Mesenchymal stem cell (in vitro differentiated cells and primary cell): ENCODE data around the gene SLC29A2.

Experiments used
- DNase-seq: peaks from one replicate; pipeline ENCODE4 v3.0.0-alpha.2; 2013
- H2AFZ ChIP-seq: one replicate; pipeline ENCODE4 v1.6.1; 2013; ENCODE audit warnings: low read depth, mild to moderate bottlenecking, control low read depth, inconsistent platforms, low read length, moderate library complexity
- H2AK5ac ChIP-seq: 2 replicates; pipeline ENCODE4 v1.6.1; 2013; ENCODE audit warnings: low read length, moderate library complexity, mild to moderate bottlenecking, inconsistent platforms; ENCODE audit not compliant: severe bottlenecking
- H2BK120ac ChIP-seq: one replicate; pipeline ENCODE4 v1.6.1; 2013; ENCODE audit warnings: low read depth, mild to moderate bottlenecking, inconsistent platforms, low read length, moderate library complexity
- H2BK12ac ChIP-seq, 2 experiments: one replicate each; pipeline ENCODE4 v1.6.1; 2013; ENCODE audit warnings: inconsistent platforms in 2 of 2, low read length in 2 of 2, mild to moderate bottlenecking in 2 of 2, moderate library complexity in 2 of 2, control low read depth in 1 of 2
- H2BK15ac ChIP-seq: one replicate; pipeline ENCODE4 v1.6.1; 2013; ENCODE audit warnings: mild to moderate bottlenecking, low read depth, inconsistent platforms; ENCODE audit not compliant: poor library complexity, severe bottlenecking
- H2BK5ac ChIP-seq: 2 replicates; pipeline ENCODE4 v1.6.1; 2013; ENCODE audit warnings: low read depth, mild to moderate bottlenecking, low read length, control low read depth, inconsistent platforms; ENCODE audit not compliant: poor library complexity, severe bottlenecking
- H3K14ac ChIP-seq, 2 experiments: one replicate each; pipeline ENCODE4 v1.6.1; 2013; ENCODE audit warnings: inconsistent platforms in 2 of 2, low read length in 2 of 2, control low read depth in 1 of 2, mild to moderate bottlenecking in 1 of 2, moderate library complexity in 1 of 2
- H3K18ac ChIP-seq, 2 experiments: one replicate each; pipeline ENCODE4 v1.6.1; 2013; ENCODE audit warnings: inconsistent platforms in 2 of 2, low read length in 2 of 2, control low read depth in 1 of 2, low read depth in 1 of 2, mild to moderate bottlenecking in 1 of 2
- H3K23ac ChIP-seq, 2 experiments: one replicate each; pipeline ENCODE4 v1.6.1; 2013; ENCODE audit warnings: inconsistent platforms in 2 of 2, low read length in 2 of 2, mild to moderate bottlenecking in 2 of 2, moderate library complexity in 2 of 2, control low read depth in 1 of 2
- H3K27ac ChIP-seq: 2 replicates; pipeline ENCODE4 v1.5.1; 2013; ENCODE audit warnings: mild to moderate bottlenecking, moderate library complexity, low read length, control low read depth, inconsistent platforms; ENCODE audit not compliant: poor library complexity, severe bottlenecking
- H3K27me3 ChIP-seq, 2 experiments: 2 replicates each; pipeline versions ENCODE4 v1.6.1 to v1.7.0; 2013; ENCODE audit warnings: low read length in 2 of 2, mild to moderate bottlenecking in 2 of 2, moderate library complexity in 2 of 2, control low read depth in 1 of 2, inconsistent platforms in 1 of 2; ENCODE audit not compliant: control insufficient read depth in 1 of 2, insufficient read depth in 1 of 2
- H3K36me3 ChIP-seq, 2 experiments: 2 replicates each; pipeline versions ENCODE4 v1.6.1 to v1.7.0; 2013; ENCODE audit warnings: low read length in 2 of 2, control low read depth in 1 of 2, inconsistent platforms in 1 of 2, low read depth in 1 of 2, mild to moderate bottlenecking in 1 of 2; ENCODE audit not compliant: insufficient read depth in 2 of 2, control insufficient read depth in 1 of 2
- H3K4ac ChIP-seq, 2 experiments: one replicate each; pipeline ENCODE4 v1.6.1; 2013; ENCODE audit warnings: inconsistent platforms in 2 of 2, low read length in 2 of 2, mild to moderate bottlenecking in 2 of 2, moderate library complexity in 2 of 2, control low read depth in 1 of 2, low read depth in 1 of 2
- H3K4me1 ChIP-seq: 2 replicates; pipeline ENCODE4 v1.6.1; 2013; ENCODE audit warnings: low read depth, low read length, control low read depth; ENCODE audit not compliant: control insufficient read depth, insufficient read depth
- H3K4me2 ChIP-seq: 2 replicates; pipeline ENCODE4 v1.6.1; 2013; ENCODE audit warnings: low read length, mild to moderate bottlenecking, inconsistent platforms; ENCODE audit not compliant: poor library complexity, severe bottlenecking
- H3K4me3 ChIP-seq, 2 experiments: 2 replicates each; pipeline versions ENCODE4 v1.5.1 to v1.7.0; 2013; ENCODE audit warnings: low read length in 2 of 2, mild to moderate bottlenecking in 2 of 2, control low read depth in 1 of 2, low read depth in 1 of 2; ENCODE audit not compliant: insufficient read depth in 1 of 2
- H3K79me1 ChIP-seq: replicated peaks from 2 replicates; pipeline ENCODE4 v1.6.1; 2013; ENCODE audit warnings: mild to moderate bottlenecking, control low read depth, low read length, inconsistent platforms; ENCODE audit not compliant: poor library complexity, severe bottlenecking
- H3K9ac ChIP-seq: 2 replicates; pipeline ENCODE4 v1.7.0; 2013; ENCODE audit warnings: mild to moderate bottlenecking, low read length, moderate library complexity
- H3K9me3 ChIP-seq: 2 replicates; pipeline ENCODE4 v1.7.0; 2013; ENCODE audit warnings: mild to moderate bottlenecking, low read length; ENCODE audit not compliant: control insufficient read depth
- H4K8ac ChIP-seq: one replicate; pipeline ENCODE4 v1.6.1; 2013; ENCODE audit warnings: inconsistent platforms, mild to moderate bottlenecking, low read length, moderate library complexity
- H4K91ac ChIP-seq: one replicate; pipeline ENCODE4 v1.6.1; 2013; ENCODE audit warnings: mild to moderate bottlenecking, low read length, inconsistent platforms
- WGBS: methylation state at CpG from one replicate; pipeline ENCODE4 v1.1.7; 2013; ENCODE audit warnings: mixed read lengths; 5-methylcytosine and 5-hydroxymethylcytosine counted together

SLC29A2 gene

DNA sequence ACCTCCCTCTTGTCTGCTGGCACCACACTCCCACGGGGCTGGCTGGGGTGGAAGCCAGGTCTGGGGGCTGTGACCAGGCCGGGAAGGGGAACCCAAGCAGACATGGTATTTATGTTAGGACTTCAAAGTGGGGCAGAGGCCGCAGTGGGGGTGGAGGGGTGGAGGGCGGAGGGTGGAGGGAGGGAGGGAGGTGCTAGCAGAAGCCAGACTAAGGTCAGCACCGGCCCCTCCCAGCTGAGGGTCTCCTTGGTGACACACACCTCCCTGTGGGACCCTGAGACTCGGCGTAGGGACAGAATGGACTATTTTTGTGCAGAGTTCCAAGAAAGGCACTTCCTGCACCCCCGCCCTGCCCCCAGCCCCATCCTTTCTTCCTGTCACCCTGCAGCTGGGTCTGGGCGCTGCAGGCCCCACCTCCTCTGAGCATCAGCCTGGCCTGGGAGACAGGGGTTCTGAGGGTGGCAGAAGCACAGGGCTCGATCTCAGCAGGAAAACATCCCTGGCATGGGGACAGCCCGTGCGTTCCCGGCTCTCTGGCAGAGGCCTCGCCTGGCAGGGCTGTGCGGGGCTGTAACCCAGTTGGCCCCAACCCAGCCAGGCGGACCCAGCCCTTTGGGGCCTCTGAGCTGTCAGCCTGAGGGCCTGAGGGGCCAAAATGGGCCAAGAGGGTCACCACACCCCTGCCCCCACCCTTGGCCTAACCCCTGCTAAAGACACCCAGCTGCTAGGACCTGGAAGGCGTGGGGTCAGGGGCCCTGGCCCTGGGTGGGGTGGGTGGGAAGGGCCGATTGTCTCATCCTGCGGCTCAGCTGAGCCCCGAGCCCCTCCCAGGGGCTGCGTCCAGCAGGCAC, 45.1 kb downstream of the SLC29A2 start:
- peak overlapping the region; percentile 96 for H2BK15ac ChIP-seq
- peaks cover 51% of the 10 kb centered on the region for H3K4me1 ChIP-seq
- peak overlapping the region in 1 of 2 experiments; percentile 24 for H3K4me3 ChIP-seq
- H2BK5ac ChIP-seq, result peak overlapping the region; percentile 87
- H3K4ac ChIP-seq, result peak overlapping the region; percentile 92 to 93
- H3K9ac ChIP-seq, result peak overlapping the region; percentile 85
- no peak overlapping the region for H3K23ac ChIP-seq
- H2AFZ ChIP-seq, result peak overlapping the region; percentile 10
- peak overlapping the region; percentile 4 for H3K4me2 ChIP-seq
- H3K14ac ChIP-seq, result peak overlapping the region in 1 of 2 experiments; percentile 72
- DNase-seq, result peak; percentile 60
- peak overlapping the region; percentile 98 for H4K91ac ChIP-seq
- H3K27me3 ChIP-seq, result no peaks in the 10 kb centered on the region
- peak overlapping the region; percentile 96 to 99 for H3K18ac ChIP-seq
- no peaks in the 10 kb centered on the region for H3K9me3 ChIP-seq
- 2% methylated on average over 16 of the region's 21 CpGs for WGBS
- peaks cover 5 to 10% of the 10 kb centered on the region in 2 experiments for H3K36me3 ChIP-seq
- peak overlapping the region; percentile 98 for H2AK5ac ChIP-seq
- H3K79me1 ChIP-seq, result peaks cover under 1% of the 10 kb centered on the region
- H2BK12ac ChIP-seq, result peak overlapping the region; percentile 99
- peak overlapping the region; percentile 96 for H3K27ac ChIP-seq
- H2BK120ac ChIP-seq, result peak overlapping the region; percentile 65
- peak overlapping the region; percentile 97 for H4K8ac ChIP-seq

DNA sequence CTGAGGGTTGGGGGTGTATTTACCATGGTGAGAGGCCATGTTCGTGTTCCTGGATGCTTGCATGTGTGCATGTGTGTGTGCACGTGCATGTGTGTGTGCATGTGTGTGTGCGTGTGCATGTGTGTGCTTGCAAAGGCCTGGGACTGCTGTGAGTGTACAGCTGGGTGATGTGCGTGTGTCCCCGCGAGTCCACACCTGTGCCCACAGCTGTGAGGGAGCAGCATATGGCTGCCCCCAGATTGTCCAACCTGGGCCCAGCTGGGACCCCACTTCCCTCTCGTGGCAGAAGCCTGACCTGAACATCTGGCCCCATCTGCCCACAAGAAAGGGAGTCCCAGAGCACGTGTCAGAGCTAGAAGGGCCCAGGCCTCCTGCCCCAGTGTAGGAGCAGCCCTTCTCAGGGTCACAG, 46.3 kb downstream of the SLC29A2 start:
- H3K9ac ChIP-seq, result peak overlapping the region; percentile 4
- H3K4me3 ChIP-seq, result no peak overlapping the region

DNA sequence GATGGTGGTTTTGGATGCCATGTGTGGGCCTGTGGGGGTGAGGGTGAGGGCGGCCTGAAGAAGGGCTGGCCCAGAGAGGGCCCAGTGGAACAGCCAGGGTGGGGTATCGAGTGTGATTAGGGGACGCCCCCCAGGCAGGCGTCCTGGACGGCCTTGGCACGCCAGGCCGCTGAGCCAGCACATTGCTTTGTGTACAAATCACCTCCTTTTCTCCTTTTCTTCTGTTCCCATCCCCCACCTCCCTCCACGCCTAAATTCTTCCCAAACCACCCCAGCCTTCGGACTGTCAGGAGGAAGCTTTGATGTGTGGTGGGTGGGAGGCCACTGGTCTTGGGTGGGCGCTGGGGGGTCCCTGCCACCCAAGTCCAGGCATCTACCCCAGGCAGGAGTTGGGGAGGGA, 46.9 kb downstream of the SLC29A2 start:
- Histone ChIP-seq H2BK12ac (peak overlapping the region; percentile 64 to 85), H3K23ac (peak overlapping the region in 1 of 2 experiments; percentile 95), H3K18ac (peak overlapping the region; percentile 93 to 99), H3K9me3 (no peaks in the 10 kb centered on the region), H2AK5ac (peak overlapping the region; percentile 90), H3K27ac (peak overlapping the region; percentile 33), H3K27me3 (no peaks in the 10 kb centered on the region), H2BK15ac (peak overlapping the region; percentile 76), H3K36me3 (peaks cover 0 to 2% of the 10 kb centered on the region in 2 experiments), H4K91ac (peak overlapping the region; percentile 95), H3K9ac (peak overlapping the region; percentile 4), H3K4me3 (no peak overlapping the region), H3K14ac (peak overlapping the region in 1 of 2 experiments; percentile 93), H4K8ac (peak overlapping the region; percentile 89), H3K4ac (peak overlapping the region; percentile 75 to 83), H2BK120ac (peak overlapping the region; percentile 98), H2BK5ac (no peak overlapping the region), H3K79me1 (no peaks in the 10 kb centered on the region), H3K4me2 (no peak overlapping the region), H3K4me1 (peaks cover 45% of the 10 kb centered on the region), H2AFZ (no peak overlapping the region)
- DNase-seq, result peak; percentile 49
- 30% methylated on average over 6 of the region's 10 CpGs for WGBS

More for the DNA sequence above, 46.3 kb downstream of the SLC29A2 start:
- H3K79me1 ChIP-seq, result no peaks in the 10 kb centered on the region
- H2BK12ac ChIP-seq, result peak overlapping the region; percentile 64 to 85
- peak overlapping the region; percentile 33 for H4K8ac ChIP-seq
- H2AFZ ChIP-seq, result no peak overlapping the region
- no peak overlapping the region for H2BK5ac ChIP-seq
- H2AK5ac ChIP-seq, result peak overlapping the region; percentile 98
- H2BK15ac ChIP-seq, result peak overlapping the region; percentile 31
- DNase-seq, result peak; percentile 48
- no peaks in the 10 kb centered on the region for H3K9me3 ChIP-seq
- no peaks in the 10 kb centered on the region for H3K27me3 ChIP-seq
- H2BK120ac ChIP-seq, result peak overlapping the region; percentile 98
- H3K23ac ChIP-seq, result peak overlapping the region in 1 of 2 experiments; percentile 95
- peak overlapping the region; percentile 95 for H4K91ac ChIP-seq
- H3K14ac ChIP-seq, result peak overlapping the region in 1 of 2 experiments; percentile 93
- H3K36me3 ChIP-seq, result peaks cover 0 to 2% of the 10 kb centered on the region in 2 experiments
- WGBS, result 83% methylated on average over 8 of the region's 8 CpGs
- peak overlapping the region; percentile 93 to 99 for H3K18ac ChIP-seq
- H3K27ac ChIP-seq, result no peak overlapping the region
- H3K4me2 ChIP-seq, result no peak overlapping the region
- H3K4me1 ChIP-seq, result peaks cover 49% of the 10 kb centered on the region
- H3K4ac ChIP-seq, result peak overlapping the region; percentile 75 to 83

DNA sequence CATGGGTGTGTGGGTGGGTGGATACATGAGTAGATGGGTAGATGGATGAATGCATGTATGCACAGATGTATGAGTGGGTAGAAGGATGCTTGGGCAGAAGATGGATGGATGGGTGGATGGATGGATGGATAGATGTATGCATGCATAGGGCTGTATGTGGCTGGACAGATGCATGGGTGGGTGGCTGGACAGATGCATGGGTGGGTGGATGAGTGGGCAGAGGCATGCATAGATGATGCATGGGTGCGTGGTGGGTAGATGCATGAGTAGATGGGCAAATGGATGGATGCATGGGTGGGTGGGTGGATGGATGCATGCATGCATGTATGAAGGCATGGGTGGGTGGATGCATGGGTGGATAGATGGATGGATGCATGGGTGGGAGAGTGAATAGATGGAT, 47.9 kb downstream of the SLC29A2 start:
- Histone ChIP-seq H4K91ac (no peak overlapping the region), H3K9me3 (no peaks in the 10 kb centered on the region), H2BK120ac (no peak overlapping the region), H3K4ac (no peak overlapping the region), H3K23ac (no peak overlapping the region), H3K9ac (no peak overlapping the region), H2BK15ac (no peak overlapping the region), H3K14ac (peak overlapping the region in 1 of 2 experiments; percentile 76), H2AK5ac (no peak overlapping the region), H2BK5ac (no peak overlapping the region), H4K8ac (no peak overlapping the region), H2AFZ (no peak overlapping the region), H3K79me1 (no peaks in the 10 kb centered on the region), H3K18ac (no peak overlapping the region), H3K4me2 (no peak overlapping the region), H3K4me3 (no peak overlapping the region), H3K36me3 (peaks cover 0 to 2% of the 10 kb centered on the region in 2 experiments), H3K4me1 (peaks cover 44% of the 10 kb centered on the region), H3K27me3 (no peaks in the 10 kb centered on the region), H2BK12ac (no peak overlapping the region), H3K27ac (no peak overlapping the region)
- 94% methylated on average over 1 of the region's 1 CpG for WGBS
- no peak for DNase-seq
